ENCODE data around the gene LILRB5.
"Not testable (repeated sequence)": the region's sequence is repeated elsewhere in the genome, so short reads cannot be mapped to it uniquely, and the experiment has no call there.

LILRB5 gene

GRCh38 chr19:54240372-54241336, 16.4 kb downstream of the LILRB5 start:
- not testable (repeated sequence) for H3K27me3 ChIP-seq (ENCODE audit: control insufficient read depth, insufficient read depth, low read length); H3K4me1 ChIP-seq; H3K27ac ChIP-seq; H3K9ac ChIP-seq; H3K79me2 ChIP-seq; H3K4me3 ChIP-seq (ENCODE audit: low read depth, low read length); H3K4me2 ChIP-seq (ENCODE audit: low read length); H3K9me3 ChIP-seq (ENCODE audit: control insufficient read depth, low read length); H3K36me3 ChIP-seq (ENCODE audit: control insufficient read depth, insufficient read depth, low read length); H2AFZ ChIP-seq

GRCh38 chr19:54239491-54240371, 17.3 kb downstream of the LILRB5 start:
- not testable (repeated sequence) for H3K9me3 ChIP-seq (ENCODE audit: control insufficient read depth, low read length); H3K27me3 ChIP-seq (ENCODE audit: control insufficient read depth, insufficient read depth, low read length); H3K4me2 ChIP-seq (ENCODE audit: low read length); H3K4me3 ChIP-seq (ENCODE audit: low read depth, low read length); H3K4me1 ChIP-seq; H3K36me3 ChIP-seq (ENCODE audit: control insufficient read depth, insufficient read depth, low read length); H3K27ac ChIP-seq; H2AFZ ChIP-seq; H3K9ac ChIP-seq; H3K79me2 ChIP-seq

GRCh38 chr19:54233941-54234340, 23.1 kb downstream of the LILRB5 start:
- H3K79me2 ChIP-seq, result no peaks in the 10 kb centered on the region
- no peaks in the 10 kb centered on the region for H3K36me3 ChIP-seq (ENCODE audit: control insufficient read depth, insufficient read depth, low read length)
- H3K9me3 ChIP-seq (ENCODE audit: control insufficient read depth, low read length), result no peaks in the 10 kb centered on the region
- H3K4me2 ChIP-seq (ENCODE audit: low read length), result no peak overlapping the region
- H3K27ac ChIP-seq, result no peak overlapping the region
- peaks cover 2% of the 10 kb centered on the region for H3K27me3 ChIP-seq (ENCODE audit: control insufficient read depth, insufficient read depth, low read length)
- no peak overlapping the region for H3K4me3 ChIP-seq (ENCODE audit: low read depth, low read length)
- H3K9ac ChIP-seq, result no peak overlapping the region
- no peak overlapping the region for H2AFZ ChIP-seq
- H3K4me1 ChIP-seq, result peaks cover 4% of the 10 kb centered on the region
- TF ChIP-seq CTCF (IDR thresholded peaks at IDR 0.05), result no peak

- H3K4me1 ChIP-seq, result peaks cover 4% of the 10 kb centered on the region
- H3K9ac ChIP-seq, result no peak overlapping the region
- no peak overlapping the region for H3K27ac ChIP-seq
- peak; percentile 95 for TF ChIP-seq CTCF (IDR thresholded peaks at IDR 0.05)
- H2AFZ ChIP-seq, result peak overlapping the region; percentile 30
- H3K4me2 ChIP-seq (ENCODE audit: low read length), result peak overlapping the region; percentile 4
- H3K9me3 ChIP-seq (ENCODE audit: control insufficient read depth, low read length), result no peaks in the 10 kb centered on the region
- H3K79me2 ChIP-seq, result no peaks in the 10 kb centered on the region
- no peaks in the 10 kb centered on the region for H3K27me3 ChIP-seq (ENCODE audit: control insufficient read depth, insufficient read depth, low read length)
- no peak overlapping the region for H3K4me3 ChIP-seq (ENCODE audit: low read depth, low read length)
- no peaks in the 10 kb centered on the region for H3K36me3 ChIP-seq (ENCODE audit: control insufficient read depth, insufficient read depth, low read length)
These were observed 25.8 kb downstream of the LILRB5 start for GRCh38 chr19:54231077-54231931.

- no peak overlapping the region for H3K9ac ChIP-seq
- H3K4me2 ChIP-seq (ENCODE audit: low read length), result no peak overlapping the region
- H3K4me1 ChIP-seq, result peaks cover 4% of the 10 kb centered on the region
- no peaks in the 10 kb centered on the region for H3K27me3 ChIP-seq (ENCODE audit: control insufficient read depth, insufficient read depth, low read length)
- H3K4me3 ChIP-seq (ENCODE audit: low read depth, low read length), result no peak overlapping the region
- H2AFZ ChIP-seq, result no peak overlapping the region
- H3K27ac ChIP-seq, result no peak overlapping the region
- no peaks in the 10 kb centered on the region for H3K36me3 ChIP-seq (ENCODE audit: control insufficient read depth, insufficient read depth, low read length)
- no peaks in the 10 kb centered on the region for H3K79me2 ChIP-seq
- TF ChIP-seq CTCF (IDR thresholded peaks at IDR 0.05), result no peak
- H3K9me3 ChIP-seq (ENCODE audit: control insufficient read depth, low read length), result no peaks in the 10 kb centered on the region
These were observed 27.0 kb downstream of the LILRB5 start for GRCh38 chr19:54230031-54230430.
